Uterus (tissue), 2 donors: ENCODE measurements around the gene SP1.
A peak's percentile ranks its signal among the peaks of the same experiment; 100 is the strongest.

Experiments used
- CTCF ChIP-seq, 4 experiments: fragments of 200-600 bp in 2 of 4; fragments of 450-650 bp in 2 of 4; sonication (generic) in 2 of 4; IDR thresholded peaks; one replicate each; pipeline ENCODE4 v1.5.1; 2016 to 2019; ENCODE audit warnings: antibody characterized with exemption in 4 of 4, mild to moderate bottlenecking in 2 of 4, moderate library complexity in 1 of 4
- POLR2A ChIP-seq, 2 donors: fragments of 450-650 bp; IDR thresholded peaks; one replicate each; pipeline ENCODE4 v1.6.1; 2016; ENCODE audit warnings: antibody characterized with exemption in 2 of 2, mild to moderate bottlenecking in 1 of 2, moderate library complexity in 1 of 2

- peak; percentile 87 to 92 for TF ChIP-seq POLR2A (IDR thresholded peaks at IDR 0.05)
- TF ChIP-seq CTCF (IDR thresholded peaks at IDR 0.05) = peak in 1 of 4 experiments; percentile 3
Measured at GRCh38 chr12:53441040-53441833, 61.3 kb downstream of the SP1 start, which contains the start of gene PRR13.
